DND-41 (cell line): ENCODE data around the gene ACSL5.
A peak's percentile ranks its signal among the peaks of the same experiment; 100 is the strongest.

Experiments
- ATAC-seq: fragments of 200-7000 bp; cut with Tn5 transposase; 3 replicates; pipeline ENCODE4 v1.9.1; 2021; ENCODE audit warnings: low read depth; ENCODE audit not compliant: insufficient read depth
- DNase-seq: peaks from one replicate; pipeline ENCODE4 v3.0.0-alpha.2; 2020
- H2AFZ ChIP-seq: 2 replicates; pipeline ENCODE4 v1.6.0; 2012; ENCODE audit warnings: low read depth, low read length
- H3K27ac ChIP-seq: 2 replicates; pipeline ENCODE4 v1.5.1; 2012; ENCODE audit warnings: low read length, inconsistent platforms
- H3K27me3 ChIP-seq: fragments of 200-600 bp; sonication (generic); 2 replicates; pipeline ENCODE4 v1.6.0; 2012; ENCODE audit warnings: low read length, mild to moderate bottlenecking, inconsistent platforms; ENCODE audit not compliant: insufficient read depth, poor library complexity
- H3K36me3 ChIP-seq: 2 replicates; pipeline ENCODE4 v1.5.1; 2012; ENCODE audit warnings: low read length, inconsistent platforms; ENCODE audit not compliant: insufficient read depth
- H3K4me1 ChIP-seq: 2 replicates; pipeline ENCODE4 v1.5.1; 2012; ENCODE audit warnings: mild to moderate bottlenecking, low read length; ENCODE audit not compliant: insufficient read depth
- H3K4me2 ChIP-seq: 2 replicates; pipeline ENCODE4 v1.6.0; 2012; ENCODE audit warnings: mild to moderate bottlenecking, moderate library complexity, low read length, inconsistent platforms; ENCODE audit not compliant: insufficient read depth
- H3K4me3 ChIP-seq, 2 experiments: fragments of 200-600 bp in 1 of 2; shearing (Covaris generic) in 1 of 2; 2 replicates each; pipeline ENCODE4 v1.5.1; 2012 to 2016; ENCODE audit warnings: inconsistent platforms in 2 of 2, low read length in 2 of 2, mild to moderate bottlenecking in 2 of 2, low read depth in 1 of 2, moderate library complexity in 1 of 2
- H3K79me2 ChIP-seq: 2 replicates; pipeline ENCODE4 v1.6.0; 2012; ENCODE audit warnings: low read length, inconsistent platforms; ENCODE audit not compliant: insufficient read depth
- H3K9ac ChIP-seq: 2 replicates; pipeline ENCODE4 v1.6.0; 2012; ENCODE audit warnings: low read depth, mild to moderate bottlenecking, inconsistent platforms, low read length, moderate library complexity
- H3K9me3 ChIP-seq: 2 replicates; pipeline ENCODE4 v1.5.1; 2012; ENCODE audit warnings: low read length, moderate library complexity, mild to moderate bottlenecking, inconsistent platforms; ENCODE audit not compliant: insufficient read depth, severe bottlenecking
- H4K20me1 ChIP-seq: 2 replicates; pipeline ENCODE4 v1.6.0; 2012; ENCODE audit warnings: low read length; ENCODE audit not compliant: insufficient read depth
- EZH2 ChIP-seq: IDR thresholded peaks from 3 replicates; pipeline ENCODE4 v1.6.1; 2012; ENCODE audit warnings: borderline replicate concordance, low read depth, mild to moderate bottlenecking, moderate library complexity, low read length, inconsistent platforms; ENCODE audit not compliant: severe bottlenecking
- TF ChIP-seq, protein P1 (sequence below): IDR thresholded peaks from 2 replicates; pipeline ENCODE4 v1.5.1; 2012; ENCODE audit warnings: borderline replicate concordance, low read length, moderate library complexity, mild to moderate bottlenecking; ENCODE audit not compliant: poor library complexity, severe bottlenecking; ENCODE audit errors: extremely low read depth

ACSL5 gene

DNA sequence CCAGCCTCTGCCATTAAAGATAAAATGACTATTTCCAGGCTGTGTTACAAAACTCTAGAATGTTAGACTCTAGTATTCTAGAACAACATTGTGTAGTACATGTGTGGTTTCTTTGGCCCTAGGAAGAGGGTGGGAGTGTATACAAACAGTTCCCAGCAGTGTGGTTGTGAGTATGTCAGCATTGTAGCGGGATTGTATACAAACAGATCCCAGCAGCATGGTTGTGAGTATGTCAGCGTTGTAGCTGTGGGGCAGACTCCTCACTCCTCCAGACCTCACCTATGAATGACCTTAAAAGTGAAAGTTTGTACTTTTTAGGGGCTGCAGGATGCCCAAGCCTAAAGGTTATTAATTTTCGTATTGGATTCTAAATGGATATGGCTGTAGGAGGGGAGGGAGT is 6.9 kb upstream of the ACSL5 start:
- TF ChIP-seq, protein P1, sequence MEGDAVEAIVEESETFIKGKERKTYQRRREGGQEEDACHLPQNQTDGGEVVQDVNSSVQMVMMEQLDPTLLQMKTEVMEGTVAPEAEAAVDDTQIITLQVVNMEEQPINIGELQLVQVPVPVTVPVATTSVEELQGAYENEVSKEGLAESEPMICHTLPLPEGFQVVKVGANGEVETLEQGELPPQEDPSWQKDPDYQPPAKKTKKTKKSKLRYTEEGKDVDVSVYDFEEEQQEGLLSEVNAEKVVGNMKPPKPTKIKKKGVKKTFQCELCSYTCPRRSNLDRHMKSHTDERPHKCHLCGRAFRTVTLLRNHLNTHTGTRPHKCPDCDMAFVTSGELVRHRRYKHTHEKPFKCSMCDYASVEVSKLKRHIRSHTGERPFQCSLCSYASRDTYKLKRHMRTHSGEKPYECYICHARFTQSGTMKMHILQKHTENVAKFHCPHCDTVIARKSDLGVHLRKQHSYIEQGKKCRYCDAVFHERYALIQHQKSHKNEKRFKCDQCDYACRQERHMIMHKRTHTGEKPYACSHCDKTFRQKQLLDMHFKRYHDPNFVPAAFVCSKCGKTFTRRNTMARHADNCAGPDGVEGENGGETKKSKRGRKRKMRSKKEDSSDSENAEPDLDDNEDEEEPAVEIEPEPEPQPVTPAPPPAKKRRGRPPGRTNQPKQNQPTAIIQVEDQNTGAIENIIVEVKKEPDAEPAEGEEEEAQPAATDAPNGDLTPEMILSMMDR = no peak
- no peak for TF ChIP-seq EZH2
- Histone ChIP-seq H4K20me1 (no peaks in the 10 kb centered on the region), H2AFZ (no peak overlapping the region)

GRCh38 chr10:112367516-112367915 is 6.4 kb upstream of the ACSL5 start:
- DNase-seq (no peak), ATAC-seq (no peak)
- Histone ChIP-seq H3K36me3 (no peaks in the 10 kb centered on the region), H3K79me2 (no peaks in the 10 kb centered on the region), H3K4me2 (no peak overlapping the region), H3K27ac (no peak overlapping the region), H2AFZ (no peak overlapping the region), H4K20me1 (no peaks in the 10 kb centered on the region), H3K9me3 (no peaks in the 10 kb centered on the region), H3K27me3 (no peaks in the 10 kb centered on the region), H3K4me3 (no peak overlapping the region), H3K9ac (no peak overlapping the region), H3K4me1 (no peaks in the 10 kb centered on the region)
- TF ChIP-seq, protein P1 = no peak
- no peak for TF ChIP-seq EZH2

More for the DNA sequence above, 6.9 kb upstream of the ACSL5 start:
- no peaks in the 10 kb centered on the region for H3K79me2 ChIP-seq
- H3K9me3 ChIP-seq = no peaks in the 10 kb centered on the region
- no peaks in the 10 kb centered on the region for H3K4me1 ChIP-seq
- H3K4me2 ChIP-seq = no peak overlapping the region
- H3K36me3 ChIP-seq = no peaks in the 10 kb centered on the region
- H3K27me3 ChIP-seq = no peaks in the 10 kb centered on the region
- DNase-seq (no peak), ATAC-seq (no peak)
- no peak overlapping the region for H3K9ac ChIP-seq
- H3K4me3 ChIP-seq = no peak overlapping the region
- no peak overlapping the region for H3K27ac ChIP-seq

- Histone ChIP-seq H3K4me1 (no peaks in the 10 kb centered on the region), H3K36me3 (no peaks in the 10 kb centered on the region), H3K9ac (no peak overlapping the region), H3K4me2 (no peak overlapping the region), H3K79me2 (no peaks in the 10 kb centered on the region), H3K9me3 (no peaks in the 10 kb centered on the region), H3K4me3 (no peak overlapping the region), H4K20me1 (no peaks in the 10 kb centered on the region), H3K27me3 (no peaks in the 10 kb centered on the region), H3K27ac (no peak overlapping the region), H2AFZ (no peak overlapping the region)
- DNase-seq (no peak), ATAC-seq (peak; percentile 65)
- TF ChIP-seq EZH2 = no peak
- TF ChIP-seq, protein P1 = no peak
These were observed 4.2 kb upstream of the ACSL5 start for GRCh38 chr10:112369495-112370423.
